Stimulated activated naive CD4-positive, alpha-beta T cell (primary cell): Measurements from ENCODE around the gene IL13RA2.

Experiments used
- DNase-seq, 6 experiments: peaks; one replicate each; lab custom pipeline; 2025; lab: John Stamatoyannopoulos, UW

IL13RA2 gene

DNA sequence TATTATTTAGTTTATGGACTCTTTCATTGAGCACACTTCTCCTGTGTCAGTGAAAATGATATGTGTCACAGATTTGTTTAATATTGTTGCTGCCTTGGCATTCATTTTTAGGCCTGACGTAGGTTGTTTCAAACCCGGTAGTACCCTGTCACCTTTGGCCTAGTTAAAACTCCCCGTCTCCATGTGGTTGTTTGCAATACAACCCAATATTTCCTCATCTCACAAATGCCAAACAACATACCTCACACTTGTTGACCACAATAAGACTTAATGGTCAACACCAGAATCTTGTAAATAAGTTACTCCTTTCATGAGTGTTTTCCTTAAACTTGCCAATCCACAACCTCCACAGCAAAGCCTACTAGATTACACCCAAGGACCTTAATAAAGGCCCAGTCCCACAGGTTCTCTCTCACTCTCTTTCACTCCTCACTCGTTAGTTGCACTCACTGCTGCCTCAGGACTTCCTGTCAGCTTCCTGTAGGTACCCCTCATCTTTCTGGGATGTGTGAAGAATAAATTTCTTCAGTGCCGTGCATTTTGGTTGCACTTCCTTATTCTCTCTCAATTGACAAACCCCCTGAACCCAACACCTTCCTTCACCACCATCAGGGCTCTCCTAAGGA, 31.3 kb downstream of the IL13RA2 start:
- DNase-seq: no peak

DNA sequence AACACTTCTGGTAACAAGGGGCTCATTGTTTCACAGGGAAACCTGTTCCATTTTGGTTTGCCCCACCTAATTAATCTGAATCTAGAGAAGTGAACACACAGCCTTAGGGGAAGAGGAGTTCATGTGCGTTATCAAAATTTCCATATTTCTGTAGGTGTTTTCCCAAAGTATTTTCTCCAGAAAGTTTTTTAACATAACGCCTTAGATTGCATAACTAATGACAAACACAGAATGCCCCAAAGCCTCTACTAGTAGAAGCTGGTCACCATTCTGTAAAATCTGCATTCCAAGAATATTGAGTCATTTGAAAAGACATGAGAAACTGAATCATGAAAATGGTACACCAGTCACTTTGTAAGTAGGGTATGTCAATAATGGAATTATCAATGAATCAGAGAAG, 41.1 kb downstream of the IL13RA2 start:
- no peak for DNase-seq

DNA sequence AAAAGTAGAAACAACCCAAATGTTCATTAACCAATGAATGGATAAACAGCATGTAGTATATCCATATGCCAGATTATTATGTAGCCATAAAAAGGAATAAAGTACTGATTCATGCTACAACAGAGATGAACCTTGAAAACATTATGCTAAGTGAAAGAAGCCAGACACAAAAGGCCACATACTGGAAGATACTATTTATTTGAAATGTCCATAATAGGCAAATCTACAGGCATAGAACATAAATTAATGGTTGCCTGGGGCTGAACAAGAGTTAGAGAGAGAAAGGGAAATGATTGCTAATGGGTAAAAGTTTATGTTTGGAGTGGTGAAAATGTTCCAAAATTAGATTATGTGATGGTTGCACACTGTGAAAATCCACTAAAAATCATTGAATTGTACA, 44.4 kb downstream of the IL13RA2 start:
- no peak for DNase-seq

DNA sequence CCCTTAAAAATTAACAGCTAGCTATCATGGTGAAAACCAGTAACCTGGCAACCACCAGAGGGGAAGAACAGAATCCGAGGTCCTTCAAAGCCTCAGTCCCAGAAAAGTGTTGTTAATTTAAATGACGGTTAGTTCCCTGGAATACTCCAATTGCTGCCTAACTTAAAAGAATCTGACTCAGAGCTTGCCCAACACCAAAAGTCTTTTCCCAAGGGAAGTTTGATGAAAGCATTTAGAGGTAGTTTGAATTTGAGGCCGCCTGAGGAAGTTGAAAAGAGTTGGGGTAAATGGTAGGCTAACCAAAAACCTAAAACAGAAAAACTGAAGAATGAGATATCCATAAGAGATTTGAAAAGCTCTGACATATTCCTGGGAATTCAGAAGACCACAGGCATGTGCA, 46.6 kb downstream of the IL13RA2 start:
- DNase-seq: no peak

- DNase-seq: no peak
Observed at GRCh38 chrX:114964374-114964773, 53.0 kb downstream of the IL13RA2 start.

GRCh38 chrX:114962209-114962608, 55.2 kb downstream of the IL13RA2 start:
- no peak for DNase-seq

DNA sequence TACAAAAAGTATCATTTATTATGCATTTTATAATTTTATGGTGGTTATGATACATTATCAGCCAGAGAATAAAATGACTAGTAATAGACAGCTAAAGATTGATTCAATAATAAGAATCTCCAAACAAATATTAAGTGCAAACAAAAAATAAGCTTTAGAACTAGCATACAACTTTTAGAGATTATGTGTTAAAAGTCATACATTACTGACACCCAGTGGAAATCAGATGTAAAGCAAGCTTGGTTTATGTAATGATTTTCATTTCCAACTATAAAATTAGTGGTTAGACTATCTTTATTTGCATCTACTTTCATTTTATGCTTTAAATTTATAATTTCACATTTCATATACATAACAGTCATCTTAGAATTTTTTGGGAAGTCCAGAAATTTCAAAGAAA, 57.7 kb downstream of the IL13RA2 start:
- DNase-seq: no peak
